Lung (tissue), 12 donors: ENCODE measurements around the gene NPNT. TPM values are rescaled to one million over a fixed set of nuclear protein-coding genes. Genes with fewer than 3 reads are reported as not detected.

Source experiments
- ATAC-seq: fragments of 200-7000 bp; cut with Tn5 transposase; one replicate; pipeline ENCODE4 v1.9.1; 2020; ENCODE audit warnings: moderate number of reproducible peaks; ENCODE audit not compliant: insufficient read depth, low FRiP score
- DNase-seq, 3 donors: peaks; one replicate each; pipeline ENCODE4 v3.0.0-alpha.2; 2013 to 2017
- H3K27ac ChIP-seq, 2 donors: one replicate each; pipeline ENCODE4 v1.5.1; 2013; ENCODE audit warnings: mild to moderate bottlenecking in 2 of 2, moderate library complexity in 2 of 2, control low read depth in 1 of 2, inconsistent platforms in 1 of 2, low read depth in 1 of 2, low read length in 1 of 2
- H3K27me3 ChIP-seq, 3 donors: one replicate each; pipeline ENCODE4 v1.5.1; 2013; ENCODE audit warnings: low read length in 2 of 3; ENCODE audit not compliant: control insufficient read depth in 3 of 3, insufficient read depth in 3 of 3
- H3K36me3 ChIP-seq, 4 donors: one replicate each; pipeline ENCODE4 v1.5.1; 2013; ENCODE audit warnings: low read length in 4 of 4, mild to moderate bottlenecking in 1 of 4, moderate library complexity in 1 of 4; ENCODE audit not compliant: control insufficient read depth in 4 of 4, insufficient read depth in 4 of 4
- H3K4me1 ChIP-seq, 5 donors: one replicate each; pipeline ENCODE4 v1.5.1; 2013; ENCODE audit warnings: low read length in 5 of 5, mild to moderate bottlenecking in 2 of 5, moderate library complexity in 1 of 5; ENCODE audit not compliant: control insufficient read depth in 5 of 5, insufficient read depth in 5 of 5
- H3K4me3 ChIP-seq: one replicate; pipeline ENCODE4 v1.5.1; 2013; ENCODE audit warnings: mild to moderate bottlenecking, control low read depth, moderate library complexity
- H3K9ac ChIP-seq, 2 donors: one replicate each; pipeline ENCODE4 v1.5.1; 2013; ENCODE audit warnings: low read length in 2 of 2, control low read depth in 1 of 2; ENCODE audit not compliant: insufficient read depth in 1 of 2
- H3K9me3 ChIP-seq, 4 donors: one replicate each; pipeline ENCODE4 v1.5.1; 2013; ENCODE audit warnings: low read length in 3 of 4, mild to moderate bottlenecking in 1 of 4, moderate library complexity in 1 of 4; ENCODE audit not compliant: control insufficient read depth in 4 of 4, insufficient read depth in 3 of 4
- WGBS, 2 donors: extraction: QIAGEN DNeasy Blood & Tissue Kit; methylation state at CpG; one replicate each; pipeline ENCODE4 v1.1.7; 2013; 5-methylcytosine and 5-hydroxymethylcytosine counted together
- polyA plus RNA-seq, 2 donors: library from polyadenylated mRNA; stranded (reverse); fragments of 200-250 nt; gene quantifications; one replicate each; pipeline ENCODE4 v1.2.1, GENCODE V29; 2013
- total RNA-seq, 2 donors: library from RNA; depleted of rRNA in 1 of 2; stranded (reverse); fragments of >200 nt in 1 of 2; gene quantifications; one replicate each; pipeline ENCODE4 v1.2.1, GENCODE V29; 2014 to 2021
- TF ChIP-seq, protein P1 (sequence below): IDR thresholded peaks from 2 replicates; pipeline ENCODE4 v1.5.1; 2012; ENCODE audit warnings: mild to moderate bottlenecking; ENCODE audit errors: control extremely low read depth, extremely low read depth
- donor health status: control.
- donor health status: control.
- donor health status: Bipolar disorder and iron deficiency.
- donor health status: healthy.
- donor health status: DM: yes; HTN: yes; CAD: no.

NPNT gene
- total and polyA plus RNA-seq, 4 donors = 41.0 to 160 (median 150) TPM

DNA sequence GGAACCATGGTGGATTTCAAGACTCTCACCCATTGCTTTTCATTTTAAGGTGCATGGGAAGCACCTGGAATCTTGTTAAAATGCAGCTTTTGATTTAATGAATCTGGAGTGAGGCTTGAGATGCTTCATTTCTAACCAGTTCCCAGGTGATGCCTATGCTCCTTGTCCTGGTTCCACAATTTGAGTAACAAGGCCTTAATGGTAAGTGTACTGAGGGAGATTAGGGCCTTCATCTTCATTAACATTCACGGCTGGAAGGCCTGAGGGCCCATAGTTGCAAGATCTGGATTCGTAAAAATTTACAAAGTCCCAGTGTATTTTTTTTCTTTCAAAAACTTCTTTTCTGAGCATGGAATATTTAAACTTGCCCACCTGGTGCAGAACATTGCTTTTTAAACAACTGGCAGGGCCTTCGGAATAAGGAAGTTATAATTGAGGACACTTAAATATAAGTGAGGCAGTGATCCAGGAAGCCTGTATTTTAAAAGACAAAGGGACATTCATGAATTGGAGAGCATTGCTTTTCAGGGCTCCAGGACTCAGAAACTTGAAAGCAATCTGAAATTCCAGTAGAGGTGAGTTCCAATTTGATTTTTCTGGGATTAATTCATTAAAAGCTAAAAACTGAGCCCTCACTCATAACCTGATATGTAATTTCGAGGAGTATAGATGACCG, 77.8 kb downstream of the NPNT start:
- DNase-seq = peak in 1 of 3 donors; percentile 38
- H3K4me1 ChIP-seq = peaks cover 0 to 5% (median 0%) of the 10 kb centered on the region in 5 donors
- H3K36me3 ChIP-seq = peaks cover 0 to 6% (median 0%) of the 10 kb centered on the region in 4 donors
- TF ChIP-seq, protein P1, sequence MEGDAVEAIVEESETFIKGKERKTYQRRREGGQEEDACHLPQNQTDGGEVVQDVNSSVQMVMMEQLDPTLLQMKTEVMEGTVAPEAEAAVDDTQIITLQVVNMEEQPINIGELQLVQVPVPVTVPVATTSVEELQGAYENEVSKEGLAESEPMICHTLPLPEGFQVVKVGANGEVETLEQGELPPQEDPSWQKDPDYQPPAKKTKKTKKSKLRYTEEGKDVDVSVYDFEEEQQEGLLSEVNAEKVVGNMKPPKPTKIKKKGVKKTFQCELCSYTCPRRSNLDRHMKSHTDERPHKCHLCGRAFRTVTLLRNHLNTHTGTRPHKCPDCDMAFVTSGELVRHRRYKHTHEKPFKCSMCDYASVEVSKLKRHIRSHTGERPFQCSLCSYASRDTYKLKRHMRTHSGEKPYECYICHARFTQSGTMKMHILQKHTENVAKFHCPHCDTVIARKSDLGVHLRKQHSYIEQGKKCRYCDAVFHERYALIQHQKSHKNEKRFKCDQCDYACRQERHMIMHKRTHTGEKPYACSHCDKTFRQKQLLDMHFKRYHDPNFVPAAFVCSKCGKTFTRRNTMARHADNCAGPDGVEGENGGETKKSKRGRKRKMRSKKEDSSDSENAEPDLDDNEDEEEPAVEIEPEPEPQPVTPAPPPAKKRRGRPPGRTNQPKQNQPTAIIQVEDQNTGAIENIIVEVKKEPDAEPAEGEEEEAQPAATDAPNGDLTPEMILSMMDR = no peak
- 83 to 91% methylated on average over 5 of the region's 5 CpGs for WGBS, 2 donors
- H3K9me3 ChIP-seq = no peaks in the 10 kb centered on the region
- H3K27ac ChIP-seq = no peak overlapping the region
- no peak overlapping the region for H3K9ac ChIP-seq
- H3K4me3 ChIP-seq = no peak overlapping the region
- no peak for ATAC-seq
- H3K27me3 ChIP-seq = no peaks in the 10 kb centered on the region

DNA sequence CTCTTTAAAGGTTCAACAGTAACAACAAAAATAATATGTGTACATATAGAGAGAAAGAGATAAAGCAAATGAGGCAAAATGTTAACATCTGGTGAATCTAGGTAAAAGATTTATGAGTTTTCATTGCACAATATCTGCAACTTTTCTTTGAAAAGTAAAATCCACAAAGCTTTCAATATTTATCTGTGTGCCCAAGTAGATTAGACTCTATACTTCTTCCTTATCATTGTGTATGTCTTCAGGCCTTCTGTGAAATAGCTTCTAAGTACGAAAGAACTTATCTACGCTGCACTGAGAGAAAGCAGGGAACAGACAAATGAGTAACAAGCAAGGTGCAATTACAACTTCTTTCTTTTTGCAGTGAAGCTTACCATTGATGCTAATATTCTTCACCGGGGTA, 81.6 kb downstream of the NPNT start:
- Histone ChIP-seq H3K27me3 (no peaks in the 10 kb centered on the region), H3K36me3 (no peaks in the 10 kb centered on the region), H3K4me1 (no peaks in the 10 kb centered on the region), H3K4me3 (no peak overlapping the region), H3K9ac (no peak overlapping the region), H3K27ac (no peak overlapping the region), H3K9me3 (no peaks in the 10 kb centered on the region)
- ATAC-seq (no peak), DNase-seq (no peak)
- TF ChIP-seq, protein P1 = no peak
- 88 to 95% methylated on average over 3 of the region's 3 CpGs for WGBS, 2 donors

DNA sequence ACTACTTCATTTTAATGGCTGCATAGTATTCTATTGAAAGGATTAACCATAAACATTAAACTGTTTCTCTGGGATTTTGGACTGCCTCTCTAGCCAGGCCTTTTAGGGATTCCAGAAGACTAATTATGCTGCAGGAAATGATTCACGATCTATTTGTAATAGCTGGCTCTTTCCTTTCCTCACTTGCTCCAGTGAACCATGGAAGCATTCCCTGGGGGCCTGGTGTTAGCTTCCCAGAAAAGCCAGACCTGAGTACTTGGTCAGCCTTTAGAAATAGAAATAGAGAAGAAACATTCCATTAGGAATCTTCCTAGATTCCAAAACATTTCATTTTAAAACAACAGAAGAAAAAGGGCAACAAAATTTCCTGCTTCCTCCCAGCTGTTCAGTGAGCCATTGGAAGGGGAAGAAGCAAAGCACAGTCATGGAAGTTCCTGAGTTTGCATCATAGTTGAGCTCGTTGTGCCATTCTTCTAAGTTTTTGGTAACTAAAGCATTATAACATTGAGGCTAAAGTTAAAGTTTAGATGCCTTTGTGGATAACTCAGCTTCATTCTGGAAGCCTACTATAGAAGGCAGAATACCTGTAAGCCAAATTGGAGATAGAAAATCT, 83.5 kb downstream of the NPNT start:
- Histone ChIP-seq H3K9me3 (no peaks in the 10 kb centered on the region), H3K27me3 (no peaks in the 10 kb centered on the region), H3K36me3 (no peaks in the 10 kb centered on the region), H3K9ac (no peak overlapping the region), H3K4me1 (no peaks in the 10 kb centered on the region), H3K27ac (no peak overlapping the region), H3K4me3 (no peak overlapping the region)
- DNase-seq = no peak
- TF ChIP-seq, protein P1 = no peak
- 58 to 64% methylated on average over 2 of the region's 2 CpGs for WGBS, 2 donors
- ATAC-seq = no peak
